A549 (cell line): ENCODE data around the gene NFKBIE. TPM values are rescaled to one million over a fixed set of nuclear protein-coding genes. Genes with fewer than 3 reads are reported as not detected.

Experiments
- ATAC-seq, 2 experiments: fragments of 200-7000 bp in 1 of 2; fragments of >200 bp in 1 of 2; cut with Nextera tagmentation in 1 of 2; cut with Tn5 transposase in 1 of 2; 3 replicates each; pipeline versions ENCODE4 v1.8.0 to v1.9.1; 2018 to 2020; ENCODE audit warnings: mild to moderate bottlenecking in 1 of 2, moderate library complexity in 1 of 2
- CTCF ChIA-PET: fragments of 300-600 bp; sonication (Branson Sonifier 250); formaldehyde crosslinking; extraction: SDS; loops from one replicate; lab custom pipeline; 2021; ENCODE audit warnings: antibody characterized with exemption, inconsistent platforms; lab: Yijun Ruan, JAX
- POLR2A ChIA-PET: fragments of 350-600 bp; formaldehyde crosslinking; extraction: SDS; loops from one replicate; lab custom pipeline; 2021; ENCODE audit warnings: antibody characterized with exemption, inconsistent platforms; lab: Yijun Ruan, JAX
- DNase-seq, 2 experiments: peaks; one replicate each; pipeline versions ENCODE4 v3.0.0 to v3.0.0-alpha.2; 2011 to 2016; ENCODE audit warnings: low read depth in 1 of 2, low spot score in 1 of 2
- FAIRE-seq: peaks from 2 replicates; lab custom pipeline; 2011; peaks lifted over from hg19 to GRCh38; lab: Jason Lieb, UNC
- H3K27ac ChIP-seq, 2 experiments: fragments of >200 bp; sonication (Bioruptor Twin); formaldehyde crosslinking; 3 replicates each; pipeline ENCODE4 v1.5.1; 2016 to 2017
- H3K4me1 ChIP-seq: fragments of >200 bp; sonication (Bioruptor Twin); formaldehyde crosslinking; 3 replicates; pipeline ENCODE4 v1.6.1; 2016
- H3K4me2 ChIP-seq: fragments of >200 bp; sonication (Bioruptor Twin); formaldehyde crosslinking; 3 replicates; pipeline ENCODE4 v1.6.1; 2016
- H3K4me3 ChIP-seq: fragments of >200 bp; sonication (Bioruptor Twin); formaldehyde crosslinking; 3 replicates; pipeline ENCODE4 v1.5.1; 2016
- H3K9me3 ChIP-seq: fragments of >200 bp; sonication (Bioruptor Twin); formaldehyde crosslinking; 3 replicates; pipeline ENCODE4 v1.6.1; 2016
- BHLHE40 ChIP-seq: IDR thresholded peaks from 2 replicates; pipeline ENCODE4 v1.6.1; 2012; ENCODE audit warnings: low read depth, low read length, inconsistent platforms
- CBX2 ChIP-seq: fragments of 200-600 bp; sonication (generic); IDR thresholded peaks from 2 replicates; pipeline ENCODE4 v1.6.1; 2016; ENCODE audit warnings: low read depth, mild to moderate bottlenecking, borderline replicate concordance
- CEBPB ChIP-seq, 2 experiments: fragments of >200 bp in 1 of 2; sonication (Bioruptor Twin) in 1 of 2; formaldehyde crosslinking in 1 of 2; IDR thresholded peaks; 2 replicates each; pipeline ENCODE4 v1.6.1; 2012 to 2016
- CHD4 ChIP-seq: fragments of 200-600 bp; sonication (generic); IDR thresholded peaks from 2 replicates; pipeline ENCODE4 v1.6.1; 2016; ENCODE audit warnings: antibody characterized with exemption, mild to moderate bottlenecking, borderline replicate concordance
- ESRRA ChIP-seq: fragments of 150-350 bp; IDR thresholded peaks from 2 replicates; pipeline ENCODE4 v1.6.1; 2014; ENCODE audit warnings: mild to moderate bottlenecking, low read length, borderline replicate concordance
- FOSB ChIP-seq: fragments of 250-450 bp; sonication (Bioruptor Pico); IDR thresholded peaks from 2 replicates; pipeline ENCODE4 v1.5.0; 2020; ENCODE audit warnings: mild to moderate bottlenecking, moderate library complexity
- FOSL2 ChIP-seq, 2 experiments: fragments of 450-650 bp in 1 of 2; fragments of >200 bp in 1 of 2; sonication (Bioruptor Twin) in 1 of 2; formaldehyde crosslinking; IDR thresholded peaks; 2 replicates each; pipeline versions ENCODE4 v1.5.0 to v1.6.1; 2016 to 2020; ENCODE audit warnings: mild to moderate bottlenecking in 1 of 2, moderate library complexity in 1 of 2
- GATA3 ChIP-seq: IDR thresholded peaks from 2 replicates; pipeline ENCODE4 v1.6.1; 2012; ENCODE audit warnings: borderline replicate concordance
- HDAC2 ChIP-seq: fragments of 200-600 bp; sonication (generic); IDR thresholded peaks from 2 replicates; pipeline ENCODE4 v1.6.1; 2016
- HEYL ChIP-seq: fragments of 250-450 bp; sonication (Bioruptor Pico); IDR thresholded peaks from 2 replicates; pipeline ENCODE4 v1.8.0; 2021; ENCODE audit warnings: mild to moderate bottlenecking, moderate library complexity
- HOXB5 ChIP-seq: fragments of 250-450 bp; sonication (Bioruptor Pico); IDR thresholded peaks from 2 replicates; pipeline ENCODE4 v1.5.0; 2020; ENCODE audit warnings: mild to moderate bottlenecking, moderate library complexity
- JUN ChIP-seq, 2 experiments: fragments of >200 bp; sonication (Bioruptor Twin); formaldehyde crosslinking; IDR thresholded peaks; 2 replicates in 1 of 2; 3 replicates in 1 of 2; pipeline ENCODE4 v1.6.1; 2016 to 2017
- JUNB ChIP-seq: fragments of >200 bp; sonication (Bioruptor Twin); formaldehyde crosslinking; IDR thresholded peaks from 2 replicates; pipeline ENCODE4 v1.6.1; 2016
- KDM1A ChIP-seq: fragments of 200-600 bp; sonication (generic); IDR thresholded peaks from 2 replicates; pipeline ENCODE4 v1.6.1; 2016; ENCODE audit warnings: low read depth, mild to moderate bottlenecking
- MAZ ChIP-seq: fragments of 150-350 bp; IDR thresholded peaks from 2 replicates; pipeline ENCODE4 v1.6.1; 2014; ENCODE audit warnings: antibody characterized with exemption, low read depth, low read length, borderline replicate concordance
- MYC ChIP-seq: IDR thresholded peaks from 2 replicates; pipeline ENCODE4 v1.6.1; 2012; ENCODE audit warnings: mild to moderate bottlenecking, inconsistent platforms, low read length, improper control_type of control experiment, borderline replicate concordance
- NFE2L2 ChIP-seq: fragments of 150-350 bp; conservative IDR thresholded peaks from 2 replicates; pipeline ENCODE4 v1.6.1; 2014; ENCODE audit warnings: low read length
- POLR2AphosphoS2 ChIP-seq: conservative IDR thresholded peaks from 2 replicates; pipeline ENCODE4 v1.6.1; 2012; ENCODE audit warnings: low read length, improper control_type of control experiment, inconsistent platforms
- RARB ChIP-seq: fragments of 250-450 bp; sonication (Bioruptor Pico); IDR thresholded peaks from 2 replicates; pipeline ENCODE4 v1.8.0; 2021; ENCODE audit warnings: mild to moderate bottlenecking, moderate library complexity
- REST ChIP-seq: fragments of 200-600 bp; sonication (generic); IDR thresholded peaks from 2 replicates; pipeline ENCODE4 v1.6.1; 2016; ENCODE audit warnings: antibody characterized with exemption, mild to moderate bottlenecking, moderate library complexity
- SREBF2 ChIP-seq: fragments of 450-650 bp; IDR thresholded peaks from 2 replicates; pipeline ENCODE4 v1.6.1; 2014; ENCODE audit warnings: mild to moderate bottlenecking, moderate library complexity
- TP53 ChIP-seq: fragments of 250-450 bp; sonication (Bioruptor Pico); IDR thresholded peaks from 2 replicates; pipeline ENCODE4 v1.5.0; 2021; ENCODE audit warnings: mild to moderate bottlenecking, moderate library complexity
- ZC3H11A ChIP-seq: fragments of 450-650 bp; IDR thresholded peaks from 2 replicates; pipeline ENCODE4 v1.6.1; 2014; ENCODE audit warnings: antibody characterized with exemption, mild to moderate bottlenecking
- ZNF302 ChIP-seq: fragments of 250-450 bp; sonication (Bioruptor Pico); IDR thresholded peaks from 2 replicates; pipeline ENCODE4 v1.9.0; 2021; ENCODE audit warnings: inconsistent platforms, mild to moderate bottlenecking, moderate library complexity
- ZSCAN20 ChIP-seq: fragments of 250-450 bp; sonication (Bioruptor Pico); IDR thresholded peaks from 2 replicates; pipeline ENCODE4 v1.8.0; 2022; ENCODE audit warnings: mild to moderate bottlenecking, moderate library complexity
- WGBS: methylation state at CpG from one replicate; pipeline ENCODE4 v1.1.6; 2017; ENCODE audit errors: missing lambda C conversion rate; 5-methylcytosine and 5-hydroxymethylcytosine counted together
- polyA plus RNA-seq, 4 experiments: library from polyadenylated mRNA; depleted of rRNA in 3 of 4; stranded (reverse); fragments of >200 nt; fragmentation: RNase III in 1 of 4; extraction: RNeasy Plus Mini Kit Qiagen cat#74134 plus additional on column Dnase treatment in 1 of 4; gene quantifications; 2 replicates in 3 of 4; 3 replicates in 1 of 4; pipeline ENCODE4 v1.2.3, GENCODE V29; 2011 to 2017
- TF ChIP-seq, protein P1 (sequence below): fragments of >200 bp; sonication (Bioruptor Twin); formaldehyde crosslinking; IDR thresholded peaks from 3 replicates; pipeline ENCODE4 v1.6.1; 2016
- TF ChIP-seq, protein P2 (sequence below): IDR thresholded peaks from 2 replicates; pipeline ENCODE4 v1.6.1; 2012
- TF ChIP-seq, protein P3 (sequence below): fragments of >200 bp; sonication (Bioruptor Twin); formaldehyde crosslinking; IDR thresholded peaks from 3 replicates; pipeline ENCODE4 v1.5.1; 2016

NFKBIE gene
- polyA plus RNA-seq, 2 of the 4 experiments (the other 2 are of a cell fraction): 6.0 to 6.3 TPM

GRCh38 chr6:44284867-44285266, 19.5 kb upstream of the NFKBIE start:
- WGBS: 0% methylated on average over 4 of the region's 4 CpGs
- Histone ChIP-seq H3K9me3 (no peaks in the 10 kb centered on the region), H3K27ac (no peak overlapping the region), H3K4me2 (no peak overlapping the region), H3K4me1 (no peaks in the 10 kb centered on the region), H3K4me3 (no peak overlapping the region)
- FAIRE-seq (no peak), DNase-seq (no peak), ATAC-seq (no peak)
- POLR2A ChIA-PET: no interaction called here
- CTCF ChIA-PET: interaction anchor here (1.8 to 5.4 kb wide), 3 partner anchors 17 to 28 kb away, joined by 7 to 25 read pairs (median 7); partner anchors contain the start of gene AARS2
- TF ChIP-seq, protein P1, sequence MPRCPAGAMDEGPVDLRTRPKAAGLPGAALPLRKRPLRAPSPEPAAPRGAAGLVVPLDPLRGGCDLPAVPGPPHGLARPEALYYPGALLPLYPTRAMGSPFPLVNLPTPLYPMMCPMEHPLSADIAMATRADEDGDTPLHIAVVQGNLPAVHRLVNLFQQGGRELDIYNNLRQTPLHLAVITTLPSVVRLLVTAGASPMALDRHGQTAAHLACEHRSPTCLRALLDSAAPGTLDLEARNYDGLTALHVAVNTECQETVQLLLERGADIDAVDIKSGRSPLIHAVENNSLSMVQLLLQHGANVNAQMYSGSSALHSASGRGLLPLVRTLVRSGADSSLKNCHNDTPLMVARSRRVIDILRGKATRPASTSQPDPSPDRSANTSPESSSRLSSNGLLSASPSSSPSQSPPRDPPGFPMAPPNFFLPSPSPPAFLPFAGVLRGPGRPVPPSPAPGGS: no peak
- no peak for TF ChIP-seq MYC
- TF ChIP-seq JUNB: no peak
- no peak for TF ChIP-seq ESRRA
- no peak for TF ChIP-seq HDAC2
- TF ChIP-seq CEBPB (IDR thresholded peaks at IDR 0.05): no peak
- no peak for TF ChIP-seq BHLHE40
- TF ChIP-seq, protein P2, sequence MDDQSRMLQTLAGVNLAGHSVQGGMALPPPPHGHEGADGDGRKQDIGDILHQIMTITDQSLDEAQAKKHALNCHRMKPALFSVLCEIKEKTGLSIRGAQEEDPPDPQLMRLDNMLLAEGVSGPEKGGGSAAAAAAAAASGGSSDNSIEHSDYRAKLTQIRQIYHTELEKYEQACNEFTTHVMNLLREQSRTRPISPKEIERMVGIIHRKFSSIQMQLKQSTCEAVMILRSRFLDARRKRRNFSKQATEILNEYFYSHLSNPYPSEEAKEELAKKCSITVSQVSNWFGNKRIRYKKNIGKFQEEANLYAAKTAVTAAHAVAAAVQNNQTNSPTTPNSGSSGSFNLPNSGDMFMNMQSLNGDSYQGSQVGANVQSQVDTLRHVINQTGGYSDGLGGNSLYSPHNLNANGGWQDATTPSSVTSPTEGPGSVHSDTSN: no peak
- TF ChIP-seq CHD4: no peak
- no peak for TF ChIP-seq JUN (IDR thresholded peaks at IDR 0.05)
- no peak for TF ChIP-seq FOSB (CRISPR knock-in tag)

DNA sequence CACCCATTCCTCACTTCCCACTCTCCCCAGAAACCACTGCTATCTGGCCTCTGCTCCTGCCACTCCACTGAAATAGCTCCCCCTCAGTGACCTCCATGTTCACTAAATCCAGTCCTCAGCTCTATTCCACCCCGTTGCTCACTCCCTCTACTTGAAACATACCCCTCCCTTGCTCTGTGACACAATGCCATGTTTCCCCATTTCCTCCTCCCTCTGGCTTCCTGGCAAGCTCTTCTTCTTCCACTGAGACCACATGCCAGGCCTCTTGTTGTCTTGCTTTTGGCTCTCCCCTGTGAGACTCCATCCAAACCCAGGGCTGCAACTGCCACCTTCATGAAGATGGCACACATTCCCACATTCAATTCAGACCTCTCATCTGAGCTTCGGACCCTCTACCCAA, 18.8 kb upstream of the NFKBIE start:
- H3K4me2 ChIP-seq: no peak overlapping the region
- no peak overlapping the region for H3K4me3 ChIP-seq
- WGBS: 0% methylated on average over 2 of the region's 2 CpGs
- ChIA-PET POLR2A (no interaction called here), CTCF (interaction anchor here (0.8 to 5.4 kb wide), 6 partner anchors 16 to 55 kb away, joined by 3 to 25 read pairs (median 6); partner anchors contain the start of gene AARS2)
- DNase-seq: no peak
- no peak for ATAC-seq
- H3K9me3 ChIP-seq: no peaks in the 10 kb centered on the region
- TF ChIP-seq FOSB (CRISPR knock-in tag): no peak
- no peak for TF ChIP-seq ZSCAN20 (CRISPR knock-in tag)
- no peak for TF ChIP-seq HOXB5
- no peak for TF ChIP-seq NFE2L2
- TF ChIP-seq GATA3: no peak
- no peak for TF ChIP-seq ZC3H11A
- TF ChIP-seq TP53 (CRISPR knock-in tag): no peak
- TF ChIP-seq ZNF302 (CRISPR knock-in tag): no peak
- no peak for TF ChIP-seq REST
- TF ChIP-seq HEYL (CRISPR knock-in tag): no peak
- TF ChIP-seq FOSL2 (IDR thresholded peaks at IDR 0.05): no peak
- TF ChIP-seq FOSL2 (CRISPR knock-in tag; IDR thresholded peaks at IDR 0.05): no peak
- TF ChIP-seq RARB (CRISPR knock-in tag): no peak
- no peak for TF ChIP-seq MAZ
- no peak for TF ChIP-seq CBX2
- TF ChIP-seq POLR2AphosphoS2: no peak
- no peak for TF ChIP-seq SREBF2
- TF ChIP-seq, protein P3, sequence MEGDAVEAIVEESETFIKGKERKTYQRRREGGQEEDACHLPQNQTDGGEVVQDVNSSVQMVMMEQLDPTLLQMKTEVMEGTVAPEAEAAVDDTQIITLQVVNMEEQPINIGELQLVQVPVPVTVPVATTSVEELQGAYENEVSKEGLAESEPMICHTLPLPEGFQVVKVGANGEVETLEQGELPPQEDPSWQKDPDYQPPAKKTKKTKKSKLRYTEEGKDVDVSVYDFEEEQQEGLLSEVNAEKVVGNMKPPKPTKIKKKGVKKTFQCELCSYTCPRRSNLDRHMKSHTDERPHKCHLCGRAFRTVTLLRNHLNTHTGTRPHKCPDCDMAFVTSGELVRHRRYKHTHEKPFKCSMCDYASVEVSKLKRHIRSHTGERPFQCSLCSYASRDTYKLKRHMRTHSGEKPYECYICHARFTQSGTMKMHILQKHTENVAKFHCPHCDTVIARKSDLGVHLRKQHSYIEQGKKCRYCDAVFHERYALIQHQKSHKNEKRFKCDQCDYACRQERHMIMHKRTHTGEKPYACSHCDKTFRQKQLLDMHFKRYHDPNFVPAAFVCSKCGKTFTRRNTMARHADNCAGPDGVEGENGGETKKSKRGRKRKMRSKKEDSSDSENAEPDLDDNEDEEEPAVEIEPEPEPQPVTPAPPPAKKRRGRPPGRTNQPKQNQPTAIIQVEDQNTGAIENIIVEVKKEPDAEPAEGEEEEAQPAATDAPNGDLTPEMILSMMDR: no peak
- no peak for TF ChIP-seq CHD4
- TF ChIP-seq, protein P2: no peak
- TF ChIP-seq KDM1A: no peak
- no peaks in the 10 kb centered on the region for H3K4me1 ChIP-seq
- H3K27ac ChIP-seq: no peak overlapping the region
- no peak for FAIRE-seq
